ENCODE data around the gene TXNDC2. TPM values are rescaled to one million over a fixed set of nuclear protein-coding genes. Genes with fewer than 3 reads are reported as not detected.

Gene TXNDC2
- polyA plus RNA-seq, 2 donors: 0.06 TPM; not detected in 1

Other genes starting within 250 kb of the TXNDC2 start
- gene RAB31, start 177.7 kb upstream of the TXNDC2 start, polyA plus RNA-seq: 10 to 100 TPM; 10.7 to 17.5 TPM
- gene VAPA, start 28.0 kb downstream of the TXNDC2 start, polyA plus RNA-seq: 100 to 1,000 TPM; 127 to 189 TPM